Liver (tissue), 3 donors: ENCODE measurements around the gene RCAN2.

Experiments used
- EGR1 ChIP-seq, 2 donors: IDR thresholded peaks; 2 replicates each; pipeline ENCODE4 v1.6.1; 2016 to 2018; ENCODE audit warnings: antibody characterized with exemption in 2 of 2, low read depth in 2 of 2
- FOXA1 ChIP-seq: IDR thresholded peaks from 2 replicates; pipeline ENCODE4 v1.6.1; 2016; ENCODE audit warnings: antibody characterized with exemption
- FOXA2 ChIP-seq: IDR thresholded peaks from 2 replicates; pipeline ENCODE4 v1.6.1; 2016; ENCODE audit warnings: antibody characterized with exemption
- HNF4A ChIP-seq, 2 donors: conservative IDR thresholded peaks; 2 replicates each; pipeline ENCODE4 v1.6.1; 2016; ENCODE audit warnings: antibody characterized with exemption in 2 of 2, mild to moderate bottlenecking in 2 of 2
- JUND ChIP-seq, 2 donors: IDR thresholded peaks; 2 replicates each; pipeline ENCODE4 v1.6.1; 2016; ENCODE audit warnings: antibody characterized with exemption in 2 of 2
- NR2F2 ChIP-seq: IDR thresholded peaks from 2 replicates; pipeline ENCODE4 v1.6.1; 2016; ENCODE audit warnings: antibody characterized with exemption
- RAD21 ChIP-seq, 2 donors: IDR thresholded peaks; 2 replicates each; pipeline ENCODE4 v1.6.1; 2016; ENCODE audit warnings: antibody characterized with exemption in 2 of 2, mild to moderate bottlenecking in 2 of 2
- SP1 ChIP-seq: IDR thresholded peaks from 2 replicates; pipeline ENCODE4 v1.6.1; 2018; ENCODE audit warnings: antibody characterized with exemption, mild to moderate bottlenecking
- TAF1 ChIP-seq: conservative IDR thresholded peaks from 2 replicates; pipeline ENCODE4 v1.6.1; 2016; ENCODE audit warnings: antibody characterized with exemption, mild to moderate bottlenecking
- YY1 ChIP-seq: IDR thresholded peaks from 2 replicates; pipeline ENCODE4 v1.6.1; 2016; ENCODE audit warnings: antibody characterized with exemption, mild to moderate bottlenecking
- TF ChIP-seq, protein P1 (sequence below): IDR thresholded peaks from 2 replicates; pipeline ENCODE4 v1.6.1; 2016; ENCODE audit warnings: antibody characterized with exemption, mild to moderate bottlenecking
- TF ChIP-seq, protein P2 (sequence below): fragments of 150-350 bp; IDR thresholded peaks from 2 replicates; pipeline ENCODE4 v1.5.1; 2017; ENCODE audit warnings: improper control_type of control experiment, low read depth, low read length; ENCODE audit not compliant: missing input control
- donor health status: healthy.
- donor health status: healthy.

- TF ChIP-seq RAD21 (IDR thresholded peaks at IDR 0.05): no peak
- TF ChIP-seq, protein P1, sequence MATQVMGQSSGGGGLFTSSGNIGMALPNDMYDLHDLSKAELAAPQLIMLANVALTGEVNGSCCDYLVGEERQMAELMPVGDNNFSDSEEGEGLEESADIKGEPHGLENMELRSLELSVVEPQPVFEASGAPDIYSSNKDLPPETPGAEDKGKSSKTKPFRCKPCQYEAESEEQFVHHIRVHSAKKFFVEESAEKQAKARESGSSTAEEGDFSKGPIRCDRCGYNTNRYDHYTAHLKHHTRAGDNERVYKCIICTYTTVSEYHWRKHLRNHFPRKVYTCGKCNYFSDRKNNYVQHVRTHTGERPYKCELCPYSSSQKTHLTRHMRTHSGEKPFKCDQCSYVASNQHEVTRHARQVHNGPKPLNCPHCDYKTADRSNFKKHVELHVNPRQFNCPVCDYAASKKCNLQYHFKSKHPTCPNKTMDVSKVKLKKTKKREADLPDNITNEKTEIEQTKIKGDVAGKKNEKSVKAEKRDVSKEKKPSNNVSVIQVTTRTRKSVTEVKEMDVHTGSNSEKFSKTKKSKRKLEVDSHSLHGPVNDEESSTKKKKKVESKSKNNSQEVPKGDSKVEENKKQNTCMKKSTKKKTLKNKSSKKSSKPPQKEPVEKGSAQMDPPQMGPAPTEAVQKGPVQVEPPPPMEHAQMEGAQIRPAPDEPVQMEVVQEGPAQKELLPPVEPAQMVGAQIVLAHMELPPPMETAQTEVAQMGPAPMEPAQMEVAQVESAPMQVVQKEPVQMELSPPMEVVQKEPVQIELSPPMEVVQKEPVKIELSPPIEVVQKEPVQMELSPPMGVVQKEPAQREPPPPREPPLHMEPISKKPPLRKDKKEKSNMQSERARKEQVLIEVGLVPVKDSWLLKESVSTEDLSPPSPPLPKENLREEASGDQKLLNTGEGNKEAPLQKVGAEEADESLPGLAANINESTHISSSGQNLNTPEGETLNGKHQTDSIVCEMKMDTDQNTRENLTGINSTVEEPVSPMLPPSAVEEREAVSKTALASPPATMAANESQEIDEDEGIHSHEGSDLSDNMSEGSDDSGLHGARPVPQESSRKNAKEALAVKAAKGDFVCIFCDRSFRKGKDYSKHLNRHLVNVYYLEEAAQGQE: no peak
- no peak for TF ChIP-seq JUND (IDR thresholded peaks at IDR 0.05)
- TF ChIP-seq, protein P2, sequence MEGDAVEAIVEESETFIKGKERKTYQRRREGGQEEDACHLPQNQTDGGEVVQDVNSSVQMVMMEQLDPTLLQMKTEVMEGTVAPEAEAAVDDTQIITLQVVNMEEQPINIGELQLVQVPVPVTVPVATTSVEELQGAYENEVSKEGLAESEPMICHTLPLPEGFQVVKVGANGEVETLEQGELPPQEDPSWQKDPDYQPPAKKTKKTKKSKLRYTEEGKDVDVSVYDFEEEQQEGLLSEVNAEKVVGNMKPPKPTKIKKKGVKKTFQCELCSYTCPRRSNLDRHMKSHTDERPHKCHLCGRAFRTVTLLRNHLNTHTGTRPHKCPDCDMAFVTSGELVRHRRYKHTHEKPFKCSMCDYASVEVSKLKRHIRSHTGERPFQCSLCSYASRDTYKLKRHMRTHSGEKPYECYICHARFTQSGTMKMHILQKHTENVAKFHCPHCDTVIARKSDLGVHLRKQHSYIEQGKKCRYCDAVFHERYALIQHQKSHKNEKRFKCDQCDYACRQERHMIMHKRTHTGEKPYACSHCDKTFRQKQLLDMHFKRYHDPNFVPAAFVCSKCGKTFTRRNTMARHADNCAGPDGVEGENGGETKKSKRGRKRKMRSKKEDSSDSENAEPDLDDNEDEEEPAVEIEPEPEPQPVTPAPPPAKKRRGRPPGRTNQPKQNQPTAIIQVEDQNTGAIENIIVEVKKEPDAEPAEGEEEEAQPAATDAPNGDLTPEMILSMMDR: no peak
- TF ChIP-seq NR2F2: no peak
- no peak for TF ChIP-seq EGR1 (IDR thresholded peaks at IDR 0.05; ENCODE audit: low read depth in 2 of 2)
- TF ChIP-seq HNF4A (conservative IDR thresholded peaks at IDR 0.05): no peak
- TF ChIP-seq YY1: no peak
- TF ChIP-seq SP1: no peak
- TF ChIP-seq TAF1: no peak
- TF ChIP-seq FOXA2: no peak
- TF ChIP-seq FOXA1: no peak
Measured at GRCh38 chr6:46254946-46255345, 236.3 kb downstream of the RCAN2 start.
